Activated CD8-positive, alpha-beta memory T cell treated with anti-CD3 and anti-CD28 coated beads for 4 hours (primary cell): ENCODE results near the gene RSBN1L.

Experiments used
- DNase-seq, 2 donors: peaks; one replicate each; pipeline ENCODE4 v3.0.0-alpha.2; 2020; ENCODE audit warnings: low read depth in 2 of 2

RSBN1L gene

GRCh38 chr7:77729574-77730348 is 33.5 kb downstream of the RSBN1L start:
- DNase-seq: no peak

- no peak for DNase-seq
Observed at GRCh38 chr7:77731716-77732115, 35.5 kb downstream of the RSBN1L start.

GRCh38 chr7:77734659-77735421 is 38.6 kb downstream of the RSBN1L start:
- DNase-seq: no peak

GRCh38 chr7:77735457-77735856 is 39.2 kb downstream of the RSBN1L start:
- DNase-seq: no peak

- DNase-seq: no peak
Observed at GRCh38 chr7:77736991-77737390, 40.7 kb downstream of the RSBN1L start.

GRCh38 chr7:77738382-77738781 is 42.1 kb downstream of the RSBN1L start:
- DNase-seq: no peak

GRCh38 chr7:77738871-77739270 is 42.6 kb downstream of the RSBN1L start:
- no peak for DNase-seq

- DNase-seq: no peak
Observed at GRCh38 chr7:77740257-77740656, 44.0 kb downstream of the RSBN1L start.

GRCh38 chr7:77743518-77743917 is 47.3 kb downstream of the RSBN1L start:
- no peak for DNase-seq

GRCh38 chr7:77745746-77746145 is 49.5 kb downstream of the RSBN1L start:
- no peak for DNase-seq

GRCh38 chr7:77746164-77746823 is 50.0 kb downstream of the RSBN1L start:
- DNase-seq: no peak

- DNase-seq: no peak
Observed at GRCh38 chr7:77746824-77747165, 50.5 kb downstream of the RSBN1L start.

- DNase-seq: no peak
Observed at GRCh38 chr7:77747178-77747577, 50.9 kb downstream of the RSBN1L start.

- DNase-seq: no peak
Observed at GRCh38 chr7:77747718-77748117, 51.5 kb downstream of the RSBN1L start.

GRCh38 chr7:77752016-77752415 is 55.8 kb downstream of the RSBN1L start:
- no peak for DNase-seq

- DNase-seq: no peak
Observed at GRCh38 chr7:77753173-77753572, 56.9 kb downstream of the RSBN1L start.

- DNase-seq: no peak
Observed at GRCh38 chr7:77757589-77757988, 61.3 kb downstream of the RSBN1L start.

- peak; percentile 43 to 52 for DNase-seq
Observed at GRCh38 chr7:77759294-77759889, 63.1 kb downstream of the RSBN1L start.

- DNase-seq: no peak
Observed at GRCh38 chr7:77760809-77761453, 64.7 kb downstream of the RSBN1L start.

GRCh38 chr7:77765481-77765880 is 69.2 kb downstream of the RSBN1L start:
- no peak for DNase-seq

- no peak for DNase-seq
Observed at GRCh38 chr7:77765906-77766800, 69.9 kb downstream of the RSBN1L start.
